ENCODE measurements around the gene ANKS1A. TPM values are rescaled to one million over a fixed set of nuclear protein-coding genes. Genes with fewer than 3 reads are reported as not detected.
A peak's percentile ranks its signal among the peaks of the same experiment; 100 is the strongest.

ANKS1A gene
- polyA plus RNA-seq, 1 of the 3 experiments (the other 2 are of a cell fraction), result 7.6 TPM

DNA sequence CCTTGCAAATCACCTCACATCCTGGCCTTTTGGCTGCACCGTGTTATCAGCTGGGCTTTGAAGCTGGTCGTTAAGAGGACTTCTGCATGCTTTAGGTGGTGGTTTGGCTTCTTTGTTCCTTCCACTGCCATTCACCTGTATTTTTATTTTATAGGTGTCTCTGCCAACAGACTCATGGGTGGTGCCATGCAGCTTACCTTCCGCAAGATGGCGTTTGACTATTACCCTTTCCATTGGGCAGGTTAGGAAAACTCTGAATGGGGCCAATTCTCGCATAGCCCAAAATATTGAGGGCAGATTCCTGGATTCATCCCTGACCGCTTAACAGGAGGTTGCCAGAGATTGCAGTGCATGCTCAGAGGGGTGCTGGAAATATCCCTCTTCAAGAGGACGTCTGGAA, 33.6 kb upstream of the ANKS1A start:
- WGBS (ENCODE audit: low lambda C conversion rate), result 94% methylated on average over 7 of the region's 7 CpGs
- H4K20me1 ChIP-seq (ENCODE audit: insufficient read depth), result no peaks in the 10 kb centered on the region
- no peaks in the 10 kb centered on the region for H3K79me2 ChIP-seq (ENCODE audit: insufficient read depth)
- ChIA-PET CTCF (interaction anchor here (1.6 kb wide), 1 partner anchor 64 kb away, joined by 6 read pairs; the partner anchor contains the start of gene BLTP3A), POLR2A (no interaction called here)
- no peak for TF ChIP-seq SIN3A (IDR thresholded peaks at IDR 0.05; ENCODE audit: borderline replicate concordance, low read depth, low read length)
- no peak for TF ChIP-seq NFIC (IDR thresholded peaks at IDR 0.05; ENCODE audit: borderline replicate concordance)
- no peak for TF ChIP-seq TAF1 (IDR thresholded peaks at IDR 0.05; ENCODE audit: borderline replicate concordance, low read depth, low read length)
- no peak for TF ChIP-seq EP300 (IDR thresholded peaks at IDR 0.05; ENCODE audit: borderline replicate concordance in 1 of 2, low read depth in 1 of 2, low read length in 1 of 2)
- H3K36me3 ChIP-seq (replicated peaks in 1 of 2; ENCODE audit: control insufficient read depth in 1 of 2, insufficient read depth in 2 of 2, low read length in 1 of 2), result peaks cover 29 to 49% of the 10 kb centered on the region in 2 experiments
- H3K4me3 ChIP-seq (ENCODE audit: low read depth in 2 of 2, low read length in 1 of 2), result no peak overlapping the region
- no peak overlapping the region for H3K4me2 ChIP-seq
- H3K9me3 ChIP-seq, result no peaks in the 10 kb centered on the region
- no peak for DNase-seq
- no peak overlapping the region for H2AFZ ChIP-seq (ENCODE audit: low read depth)
- H3K27me3 ChIP-seq (ENCODE audit: insufficient read depth), result no peaks in the 10 kb centered on the region
- H3K9ac ChIP-seq, result no peak overlapping the region
- no peaks in the 10 kb centered on the region for H3K9me2 ChIP-seq
- no peak overlapping the region for H3K27ac ChIP-seq (ENCODE audit: low read depth in 2 of 2, low read length in 1 of 2)
- H3K4me1 ChIP-seq (ENCODE audit: control insufficient read depth in 1 of 2, insufficient read depth in 2 of 2, low read depth in 1 of 2, low read length in 1 of 2), result no peaks in the 10 kb centered on the region
- no peaks in the 10 kb centered on the region for H3F3A ChIP-seq (replicated peaks; ENCODE audit: insufficient read depth)

DNA sequence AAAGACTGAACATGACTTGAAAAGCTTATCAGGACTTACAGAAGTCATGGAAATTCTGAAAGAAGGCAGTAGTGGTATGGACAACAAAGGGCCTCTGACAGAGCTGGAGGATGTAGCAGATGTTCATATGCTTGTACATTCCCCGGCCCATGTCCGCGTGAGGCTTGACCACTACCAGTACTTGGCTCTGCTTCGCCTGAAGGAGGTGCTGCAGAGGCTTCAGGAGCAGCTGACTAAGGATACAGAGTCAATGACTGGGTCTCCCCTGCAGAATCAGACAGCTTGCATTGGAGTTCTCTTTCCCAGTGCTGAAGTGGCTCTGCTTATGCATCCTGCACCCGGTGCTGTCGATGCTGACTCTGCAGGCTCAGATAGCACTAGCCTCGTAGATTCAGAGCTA, 30.4 kb upstream of the ANKS1A start:
- H3K9me2 ChIP-seq, result no peaks in the 10 kb centered on the region
- no peak overlapping the region for H3K9ac ChIP-seq
- no peak overlapping the region for H3K4me3 ChIP-seq (ENCODE audit: low read depth in 2 of 2, low read length in 1 of 2)
- DNase-seq, result no peak
- CTCF ChIA-PET, result interaction anchor here (1.1 to 1.9 kb wide), 4 partner anchors 9 to 281 kb away, joined by 3 to 6 read pairs (median 4); no protein-coding TSS in a partner anchor
- POLR2A ChIA-PET, result no interaction called here
- TF ChIP-seq YY1 (IDR thresholded peaks at IDR 0.05; ENCODE audit: low read depth) (no peak), MEF2A (IDR thresholded peaks at IDR 0.05; ENCODE audit: borderline replicate concordance, low read depth) (no peak)
- TF ChIP-seq, protein P1, sequence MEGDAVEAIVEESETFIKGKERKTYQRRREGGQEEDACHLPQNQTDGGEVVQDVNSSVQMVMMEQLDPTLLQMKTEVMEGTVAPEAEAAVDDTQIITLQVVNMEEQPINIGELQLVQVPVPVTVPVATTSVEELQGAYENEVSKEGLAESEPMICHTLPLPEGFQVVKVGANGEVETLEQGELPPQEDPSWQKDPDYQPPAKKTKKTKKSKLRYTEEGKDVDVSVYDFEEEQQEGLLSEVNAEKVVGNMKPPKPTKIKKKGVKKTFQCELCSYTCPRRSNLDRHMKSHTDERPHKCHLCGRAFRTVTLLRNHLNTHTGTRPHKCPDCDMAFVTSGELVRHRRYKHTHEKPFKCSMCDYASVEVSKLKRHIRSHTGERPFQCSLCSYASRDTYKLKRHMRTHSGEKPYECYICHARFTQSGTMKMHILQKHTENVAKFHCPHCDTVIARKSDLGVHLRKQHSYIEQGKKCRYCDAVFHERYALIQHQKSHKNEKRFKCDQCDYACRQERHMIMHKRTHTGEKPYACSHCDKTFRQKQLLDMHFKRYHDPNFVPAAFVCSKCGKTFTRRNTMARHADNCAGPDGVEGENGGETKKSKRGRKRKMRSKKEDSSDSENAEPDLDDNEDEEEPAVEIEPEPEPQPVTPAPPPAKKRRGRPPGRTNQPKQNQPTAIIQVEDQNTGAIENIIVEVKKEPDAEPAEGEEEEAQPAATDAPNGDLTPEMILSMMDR (IDR thresholded peaks at IDR 0.05), result peak; percentile 19; the same call in 1 of the 2 replicates
- H3K27me3 ChIP-seq (ENCODE audit: insufficient read depth), result no peaks in the 10 kb centered on the region
- no peaks in the 10 kb centered on the region for H3K9me3 ChIP-seq
- peaks cover 32 to 57% of the 10 kb centered on the region in 2 experiments for H3K36me3 ChIP-seq (replicated peaks in 1 of 2; ENCODE audit: control insufficient read depth in 1 of 2, insufficient read depth in 2 of 2, low read length in 1 of 2)
- no peak overlapping the region for H3K4me2 ChIP-seq
- no peaks in the 10 kb centered on the region for H4K20me1 ChIP-seq (ENCODE audit: insufficient read depth)
- no peak overlapping the region for H3K27ac ChIP-seq (ENCODE audit: low read depth in 2 of 2, low read length in 1 of 2)
- no peak overlapping the region for H2AFZ ChIP-seq (ENCODE audit: low read depth)
- H3K4me1 ChIP-seq (ENCODE audit: control insufficient read depth in 1 of 2, insufficient read depth in 2 of 2, low read depth in 1 of 2, low read length in 1 of 2), result no peaks in the 10 kb centered on the region
- WGBS (ENCODE audit: low lambda C conversion rate), result 94% methylated on average over 7 of the region's 7 CpGs
- H3K79me2 ChIP-seq (ENCODE audit: insufficient read depth), result no peaks in the 10 kb centered on the region
- no peaks in the 10 kb centered on the region for H3F3A ChIP-seq (replicated peaks; ENCODE audit: insufficient read depth)

DNA sequence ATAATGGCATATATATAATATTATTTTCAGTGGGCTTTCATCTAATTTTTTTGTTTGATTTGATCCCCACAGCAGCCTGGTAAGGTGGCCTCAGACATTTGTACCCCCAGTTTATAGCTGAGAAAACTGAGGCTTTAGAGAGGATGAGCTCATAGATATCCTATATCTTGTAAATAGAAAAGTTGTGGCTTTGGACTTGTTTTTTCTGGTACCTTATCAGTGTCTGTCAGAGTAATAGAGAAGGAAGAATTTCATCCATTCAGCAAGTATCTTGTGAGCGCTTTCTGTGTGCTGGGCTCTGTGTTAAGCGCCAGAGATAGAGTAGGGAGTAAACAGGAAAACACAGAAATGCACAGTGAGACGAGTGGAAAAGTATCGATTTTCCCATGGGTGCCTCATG, 29.1 kb upstream of the ANKS1A start:
- Histone ChIP-seq H4K20me1 (ENCODE audit: insufficient read depth) (no peaks in the 10 kb centered on the region), H2AFZ (ENCODE audit: low read depth) (no peak overlapping the region), H3K4me3 (ENCODE audit: low read depth in 2 of 2, low read length in 1 of 2) (no peak overlapping the region), H3K9me3 (no peaks in the 10 kb centered on the region), H3K9ac (no peak overlapping the region), H3K27me3 (ENCODE audit: insufficient read depth) (no peaks in the 10 kb centered on the region), H3K79me2 (ENCODE audit: insufficient read depth) (no peaks in the 10 kb centered on the region), H3K27ac (ENCODE audit: low read depth in 2 of 2, low read length in 1 of 2) (no peak overlapping the region), H3K36me3 (replicated peaks in 1 of 2; ENCODE audit: control insufficient read depth in 1 of 2, insufficient read depth in 2 of 2, low read length in 1 of 2) (peaks cover 35 to 60% of the 10 kb centered on the region in 2 experiments), H3K9me2 (no peaks in the 10 kb centered on the region), H3F3A (replicated peaks; ENCODE audit: insufficient read depth) (no peaks in the 10 kb centered on the region), H3K4me1 (ENCODE audit: control insufficient read depth in 1 of 2, insufficient read depth in 2 of 2, low read depth in 1 of 2, low read length in 1 of 2) (peaks cover 0 to 2% of the 10 kb centered on the region in 2 experiments; a peak in 1 of 4 replicates), H3K4me2 (no peak overlapping the region)
- WGBS (ENCODE audit: low lambda C conversion rate), result 93% methylated on average over 4 of the region's 4 CpGs
- TF ChIP-seq YY1 (IDR thresholded peaks at IDR 0.05; ENCODE audit: low read depth) (no peak), JUND (IDR thresholded peaks at IDR 0.05) (no peak), NFIC (IDR thresholded peaks at IDR 0.05; ENCODE audit: borderline replicate concordance) (no peak), MEF2A (IDR thresholded peaks at IDR 0.05; ENCODE audit: borderline replicate concordance, low read depth) (no peak), POLR2AphosphoS5 (IDR thresholded peaks at IDR 0.05; ENCODE audit: low read depth, low read length) (no peak), FOSL2 (IDR thresholded peaks at IDR 0.05; ENCODE audit: borderline replicate concordance, low read depth) (no peak)
- TF ChIP-seq, protein P2, sequence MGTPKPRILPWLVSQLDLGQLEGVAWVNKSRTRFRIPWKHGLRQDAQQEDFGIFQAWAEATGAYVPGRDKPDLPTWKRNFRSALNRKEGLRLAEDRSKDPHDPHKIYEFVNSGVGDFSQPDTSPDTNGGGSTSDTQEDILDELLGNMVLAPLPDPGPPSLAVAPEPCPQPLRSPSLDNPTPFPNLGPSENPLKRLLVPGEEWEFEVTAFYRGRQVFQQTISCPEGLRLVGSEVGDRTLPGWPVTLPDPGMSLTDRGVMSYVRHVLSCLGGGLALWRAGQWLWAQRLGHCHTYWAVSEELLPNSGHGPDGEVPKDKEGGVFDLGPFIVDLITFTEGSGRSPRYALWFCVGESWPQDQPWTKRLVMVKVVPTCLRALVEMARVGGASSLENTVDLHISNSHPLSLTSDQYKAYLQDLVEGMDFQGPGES (IDR thresholded peaks at IDR 0.05; ENCODE audit: low read depth, low read length), result no peak
- CTCF ChIA-PET, result interaction anchor here (1.1 to 1.5 kb wide), 3 partner anchors 19 to 280 kb away, joined by 3 to 4 read pairs (median 3); no protein-coding TSS in a partner anchor
- POLR2A ChIA-PET, result no interaction called here
- DNase-seq, result no peak
